H9 (cell line): ENCODE results near the gene THSD7A. TPM values are rescaled to one million over a fixed set of nuclear protein-coding genes. Genes with fewer than 3 reads are reported as not detected.

Experiments used
- DNase-seq: peaks from one replicate; pipeline ENCODE4 v3.0.0-alpha.2; 2017
- H2AFZ ChIP-seq: one replicate; pipeline ENCODE4 v1.6.1; 2013; ENCODE audit warnings: mild to moderate bottlenecking, low read length, control low read depth, moderate library complexity
- H2AK5ac ChIP-seq: 2 replicates; pipeline ENCODE4 v1.6.1; 2013; ENCODE audit warnings: low read length, control low read depth, mixed read lengths; ENCODE audit not compliant: insufficient read length
- H2BK120ac ChIP-seq: one replicate; pipeline ENCODE4 v1.6.1; 2013; ENCODE audit warnings: low read depth, mild to moderate bottlenecking, low read length, control low read depth, inconsistent platforms; ENCODE audit not compliant: poor library complexity, severe bottlenecking
- H2BK12ac ChIP-seq: 2 replicates; pipeline ENCODE4 v1.6.1; 2013; ENCODE audit warnings: low read length, control low read depth, mixed read lengths, low read depth; ENCODE audit not compliant: insufficient read length
- H2BK15ac ChIP-seq: 2 replicates; pipeline ENCODE4 v1.6.1; 2013; ENCODE audit warnings: low read depth, low read length, control low read depth
- H2BK20ac ChIP-seq: one replicate; pipeline ENCODE4 v1.6.1; 2013; ENCODE audit warnings: low read depth, mild to moderate bottlenecking, low read length, control low read depth, inconsistent platforms; ENCODE audit not compliant: poor library complexity, severe bottlenecking
- H2BK5ac ChIP-seq: 2 replicates; pipeline ENCODE4 v1.6.1; 2013; ENCODE audit warnings: low read length, control low read depth, mixed read lengths; ENCODE audit not compliant: insufficient read length
- H3K14ac ChIP-seq: 2 replicates; pipeline ENCODE4 v1.6.1; 2013; ENCODE audit warnings: low read length, control low read depth; ENCODE audit not compliant: insufficient read depth
- H3K18ac ChIP-seq: 2 replicates; pipeline ENCODE4 v1.6.1; 2013; ENCODE audit warnings: low read depth, mild to moderate bottlenecking, mixed read lengths, low read length, control low read depth; ENCODE audit not compliant: insufficient read length
- H3K23ac ChIP-seq: 2 replicates; pipeline ENCODE4 v1.6.1; 2013; ENCODE audit warnings: low read length, control low read depth, mixed read lengths, low read depth; ENCODE audit not compliant: insufficient read length
- H3K23me2 ChIP-seq: 2 replicates; pipeline ENCODE4 v1.6.1; 2013; ENCODE audit warnings: low read depth, mild to moderate bottlenecking, mixed read lengths, low read length, control low read depth; ENCODE audit not compliant: insufficient read length, poor library complexity, severe bottlenecking
- H3K27ac ChIP-seq: 2 replicates; pipeline ENCODE4 v1.5.1; 2013; ENCODE audit warnings: low read length, control low read depth, mixed read lengths, low read depth; ENCODE audit not compliant: insufficient read length
- H3K27me3 ChIP-seq: 2 replicates; pipeline ENCODE4 v1.6.1; 2013; ENCODE audit warnings: low read length, control low read depth, inconsistent platforms; ENCODE audit not compliant: insufficient read depth
- H3K4ac ChIP-seq: 2 replicates; pipeline ENCODE4 v1.6.1; 2013; ENCODE audit warnings: low read depth, mild to moderate bottlenecking, control low read depth, inconsistent platforms, low read length, moderate library complexity
- H3K4me1 ChIP-seq: 2 replicates; pipeline ENCODE4 v1.6.1; 2013; ENCODE audit warnings: low read length, control low read depth, inconsistent platforms; ENCODE audit not compliant: insufficient read depth
- H3K4me2 ChIP-seq: 2 replicates; pipeline ENCODE4 v1.6.1; 2013; ENCODE audit warnings: low read length, control low read depth, mixed read lengths; ENCODE audit not compliant: insufficient read length, insufficient read depth
- H3K56ac ChIP-seq: 2 replicates; pipeline ENCODE4 v1.6.1; 2013; ENCODE audit warnings: low read depth, mild to moderate bottlenecking, mixed read lengths, low read length, control low read depth; ENCODE audit not compliant: insufficient read length
- H3K79me1 ChIP-seq: 2 replicates; pipeline ENCODE4 v1.6.1; 2013; ENCODE audit warnings: low read depth, mild to moderate bottlenecking, moderate library complexity, low read length, control low read depth, inconsistent platforms; ENCODE audit not compliant: insufficient read depth, poor library complexity, severe bottlenecking
- H3K79me2 ChIP-seq: 2 replicates; pipeline ENCODE4 v1.6.1; 2013; ENCODE audit warnings: low read length, control low read depth, inconsistent platforms; ENCODE audit not compliant: insufficient read depth
- H3K9ac ChIP-seq: 2 replicates; pipeline ENCODE4 v1.6.1; 2013; ENCODE audit warnings: low read length, control low read depth, mixed read lengths; ENCODE audit not compliant: insufficient read length; ENCODE audit errors: extremely low read depth
- H3K9me3 ChIP-seq: one replicate; pipeline ENCODE4 v1.6.1; 2013; ENCODE audit warnings: low read depth, low read length, inconsistent platforms; ENCODE audit not compliant: control insufficient read depth
- H3T11ph ChIP-seq: one replicate; pipeline ENCODE4 v1.6.1; 2013; ENCODE audit warnings: mild to moderate bottlenecking, low read length, control low read depth, inconsistent platforms
- H4K20me1 ChIP-seq: one replicate; pipeline ENCODE4 v1.6.1; 2013; ENCODE audit not compliant: control insufficient read depth, insufficient read length, insufficient read depth
- H4K5ac ChIP-seq: 2 replicates; pipeline ENCODE4 v1.6.1; 2013; ENCODE audit warnings: low read depth, mild to moderate bottlenecking, mixed read lengths, low read length, control low read depth; ENCODE audit not compliant: insufficient read length
- H4K8ac ChIP-seq: replicated peaks from 2 replicates; pipeline ENCODE4 v1.6.1; 2013; ENCODE audit warnings: low read length, control low read depth, mixed read lengths, low read depth; ENCODE audit not compliant: insufficient read length
- H4K91ac ChIP-seq: 2 replicates; pipeline ENCODE4 v1.6.1; 2013; ENCODE audit warnings: low read depth, mild to moderate bottlenecking, moderate library complexity, mixed read lengths, low read length, control low read depth; ENCODE audit not compliant: insufficient read length
- H3K27ac Mint-ChIP-seq, 3 experiments: 2 replicates in 2 of 3; 3 replicates in 1 of 3; pipeline ENCODE4 v1.8.0; 2020 to 2021; ENCODE audit warnings: mixed read lengths in 3 of 3, mild to moderate bottlenecking in 1 of 3, moderate library complexity in 1 of 3
- H3K27me3 Mint-ChIP-seq: 2 replicates; pipeline ENCODE4 v1.8.0; 2021; ENCODE audit warnings: low read depth, mild to moderate bottlenecking, moderate library complexity, mixed read lengths
- H3K36me3 Mint-ChIP-seq, 3 experiments: 2 replicates in 2 of 3; 3 replicates in 1 of 3; pipeline ENCODE4 v1.8.0; 2020 to 2021; ENCODE audit warnings: low read depth in 3 of 3, mixed read lengths in 3 of 3; ENCODE audit not compliant: insufficient read depth in 1 of 3
- H3K4me1 Mint-ChIP-seq, 2 experiments: 2 replicates each; pipeline ENCODE4 v1.8.0; 2020; ENCODE audit warnings: mixed read lengths in 2 of 2
- H3K4me3 Mint-ChIP-seq, 2 experiments: 2 replicates in 1 of 2; 3 replicates in 1 of 2; pipeline ENCODE4 v1.8.0; 2020 to 2021; ENCODE audit warnings: mild to moderate bottlenecking in 2 of 2, mixed read lengths in 2 of 2, moderate library complexity in 1 of 2
- H3K9me3 Mint-ChIP-seq, 2 experiments: 2 replicates in 1 of 2; 3 replicates in 1 of 2; pipeline ENCODE4 v1.8.0; 2020; ENCODE audit warnings: mild to moderate bottlenecking in 2 of 2, mixed read lengths in 2 of 2, moderate library complexity in 1 of 2
- CTCF ChIP-seq: fragments of 200-600 bp; sonication (generic); conservative IDR thresholded peaks from 3 replicates; pipeline ENCODE4 v1.8.0; 2021; ENCODE audit warnings: antibody characterized with exemption, mild to moderate bottlenecking
- WGBS: extraction: QIAGEN DNeasy Blood & Tissue Kit; methylation state at CpG from one replicate; pipeline ENCODE4 v1.1.7; 2013; ENCODE audit warnings: missing lambda C conversion rate, low lambda C conversion rate, mixed read lengths; ENCODE audit not compliant: insufficient read length; ENCODE audit errors: extremely low coverage; 5-methylcytosine and 5-hydroxymethylcytosine counted together
- total RNA-seq: library from RNA; stranded (reverse); gene quantifications from 2 replicates; pipeline ENCODE4 v1.2.1, GENCODE V29; 2021

THSD7A gene
- total RNA-seq, 1 experiment from 2014 or later = 0.42 TPM

- H2AK5ac ChIP-seq = no peak overlapping the region
- H3K9ac ChIP-seq = no peak overlapping the region
- H3K79me2 ChIP-seq = no peaks in the 10 kb centered on the region; the same call in 1 of the 2 replicates
- H4K91ac ChIP-seq = no peak overlapping the region
- no peak overlapping the region for H3K4me3 Mint-ChIP-seq
- TF ChIP-seq CTCF = no peak
- no peak overlapping the region for H2BK15ac ChIP-seq
- H4K5ac ChIP-seq = no peak overlapping the region
- no peak overlapping the region for H2BK20ac ChIP-seq
- no peak overlapping the region for H2BK12ac ChIP-seq
- H3K4me1 ChIP-seq = no peaks in the 10 kb centered on the region
- no peaks in the 10 kb centered on the region for H3K36me3 Mint-ChIP-seq
- no peaks in the 10 kb centered on the region for H3K9me3 ChIP-seq
- no peak overlapping the region for H2BK120ac ChIP-seq
- H2BK5ac ChIP-seq = no peak overlapping the region
- WGBS = no CpG with 5 or more reads among the region's 4 CpGs
- H3K27me3 ChIP-seq = no peaks in the 10 kb centered on the region
- H3K27me3 Mint-ChIP-seq = no peaks in the 10 kb centered on the region
- no peak overlapping the region for H3K4ac ChIP-seq
- H3K18ac ChIP-seq = no peak overlapping the region
- H3K4me2 ChIP-seq = no peak overlapping the region
- H4K20me1 ChIP-seq = no peaks in the 10 kb centered on the region
- no peak overlapping the region for H3K14ac ChIP-seq
- H4K8ac ChIP-seq = no peak overlapping the region
- H3K79me1 ChIP-seq = no peaks in the 10 kb centered on the region
- DNase-seq = no peak
- H3K4me1 Mint-ChIP-seq = peaks cover 6 to 9% of the 10 kb centered on the region in 2 experiments
- no peak overlapping the region for H3K23ac ChIP-seq
- no peak overlapping the region for H3T11ph ChIP-seq
- H3K23me2 ChIP-seq = no peaks in the 10 kb centered on the region
- no peak overlapping the region for H2AFZ ChIP-seq
- H3K56ac ChIP-seq = no peak overlapping the region
- no peak overlapping the region for H3K27ac ChIP-seq
- H3K27ac Mint-ChIP-seq = no peak overlapping the region; a peak in 1 of 7 replicates
- no peaks in the 10 kb centered on the region for H3K9me3 Mint-ChIP-seq
Observed at GRCh38 chr7:11638011-11638774, 193.8 kb downstream of the THSD7A start.
